H9 (cell line): ENCODE results near the gene ATL1. TPM values are rescaled to one million over a fixed set of nuclear protein-coding genes. Genes with fewer than 3 reads are reported as not detected.

Source experiments
- DNase-seq: peaks from one replicate; pipeline ENCODE4 v3.0.0-alpha.2; 2017
- H2AFZ ChIP-seq: one replicate; pipeline ENCODE4 v1.6.1; 2013; ENCODE audit warnings: mild to moderate bottlenecking, low read length, control low read depth, moderate library complexity
- H2AK5ac ChIP-seq: 2 replicates; pipeline ENCODE4 v1.6.1; 2013; ENCODE audit warnings: low read length, control low read depth, mixed read lengths; ENCODE audit not compliant: insufficient read length
- H2BK120ac ChIP-seq: one replicate; pipeline ENCODE4 v1.6.1; 2013; ENCODE audit warnings: low read depth, mild to moderate bottlenecking, low read length, control low read depth, inconsistent platforms; ENCODE audit not compliant: poor library complexity, severe bottlenecking
- H2BK12ac ChIP-seq: 2 replicates; pipeline ENCODE4 v1.6.1; 2013; ENCODE audit warnings: low read length, control low read depth, mixed read lengths, low read depth; ENCODE audit not compliant: insufficient read length
- H2BK15ac ChIP-seq: 2 replicates; pipeline ENCODE4 v1.6.1; 2013; ENCODE audit warnings: low read depth, low read length, control low read depth
- H2BK20ac ChIP-seq: one replicate; pipeline ENCODE4 v1.6.1; 2013; ENCODE audit warnings: low read depth, mild to moderate bottlenecking, low read length, control low read depth, inconsistent platforms; ENCODE audit not compliant: poor library complexity, severe bottlenecking
- H2BK5ac ChIP-seq: 2 replicates; pipeline ENCODE4 v1.6.1; 2013; ENCODE audit warnings: low read length, control low read depth, mixed read lengths; ENCODE audit not compliant: insufficient read length
- H3K14ac ChIP-seq: 2 replicates; pipeline ENCODE4 v1.6.1; 2013; ENCODE audit warnings: low read length, control low read depth; ENCODE audit not compliant: insufficient read depth
- H3K18ac ChIP-seq: 2 replicates; pipeline ENCODE4 v1.6.1; 2013; ENCODE audit warnings: low read depth, mild to moderate bottlenecking, mixed read lengths, low read length, control low read depth; ENCODE audit not compliant: insufficient read length
- H3K23ac ChIP-seq: 2 replicates; pipeline ENCODE4 v1.6.1; 2013; ENCODE audit warnings: low read length, control low read depth, mixed read lengths, low read depth; ENCODE audit not compliant: insufficient read length
- H3K23me2 ChIP-seq: 2 replicates; pipeline ENCODE4 v1.6.1; 2013; ENCODE audit warnings: low read depth, mild to moderate bottlenecking, mixed read lengths, low read length, control low read depth; ENCODE audit not compliant: insufficient read length, poor library complexity, severe bottlenecking
- H3K27ac ChIP-seq: 2 replicates; pipeline ENCODE4 v1.5.1; 2013; ENCODE audit warnings: low read length, control low read depth, mixed read lengths, low read depth; ENCODE audit not compliant: insufficient read length
- H3K27me3 ChIP-seq: 2 replicates; pipeline ENCODE4 v1.6.1; 2013; ENCODE audit warnings: low read length, control low read depth, inconsistent platforms; ENCODE audit not compliant: insufficient read depth
- H3K4ac ChIP-seq: 2 replicates; pipeline ENCODE4 v1.6.1; 2013; ENCODE audit warnings: low read depth, mild to moderate bottlenecking, control low read depth, inconsistent platforms, low read length, moderate library complexity
- H3K4me1 ChIP-seq: 2 replicates; pipeline ENCODE4 v1.6.1; 2013; ENCODE audit warnings: low read length, control low read depth, inconsistent platforms; ENCODE audit not compliant: insufficient read depth
- H3K4me2 ChIP-seq: 2 replicates; pipeline ENCODE4 v1.6.1; 2013; ENCODE audit warnings: low read length, control low read depth, mixed read lengths; ENCODE audit not compliant: insufficient read length, insufficient read depth
- H3K56ac ChIP-seq: 2 replicates; pipeline ENCODE4 v1.6.1; 2013; ENCODE audit warnings: low read depth, mild to moderate bottlenecking, mixed read lengths, low read length, control low read depth; ENCODE audit not compliant: insufficient read length
- H3K79me1 ChIP-seq: 2 replicates; pipeline ENCODE4 v1.6.1; 2013; ENCODE audit warnings: low read depth, mild to moderate bottlenecking, moderate library complexity, low read length, control low read depth, inconsistent platforms; ENCODE audit not compliant: insufficient read depth, poor library complexity, severe bottlenecking
- H3K79me2 ChIP-seq: 2 replicates; pipeline ENCODE4 v1.6.1; 2013; ENCODE audit warnings: low read length, control low read depth, inconsistent platforms; ENCODE audit not compliant: insufficient read depth
- H3K9ac ChIP-seq: 2 replicates; pipeline ENCODE4 v1.6.1; 2013; ENCODE audit warnings: low read length, control low read depth, mixed read lengths; ENCODE audit not compliant: insufficient read length; ENCODE audit errors: extremely low read depth
- H3K9me3 ChIP-seq: one replicate; pipeline ENCODE4 v1.6.1; 2013; ENCODE audit warnings: low read depth, low read length, inconsistent platforms; ENCODE audit not compliant: control insufficient read depth
- H3T11ph ChIP-seq: one replicate; pipeline ENCODE4 v1.6.1; 2013; ENCODE audit warnings: mild to moderate bottlenecking, low read length, control low read depth, inconsistent platforms
- H4K20me1 ChIP-seq: one replicate; pipeline ENCODE4 v1.6.1; 2013; ENCODE audit not compliant: control insufficient read depth, insufficient read length, insufficient read depth
- H4K5ac ChIP-seq: 2 replicates; pipeline ENCODE4 v1.6.1; 2013; ENCODE audit warnings: low read depth, mild to moderate bottlenecking, mixed read lengths, low read length, control low read depth; ENCODE audit not compliant: insufficient read length
- H4K8ac ChIP-seq: replicated peaks from 2 replicates; pipeline ENCODE4 v1.6.1; 2013; ENCODE audit warnings: low read length, control low read depth, mixed read lengths, low read depth; ENCODE audit not compliant: insufficient read length
- H4K91ac ChIP-seq: 2 replicates; pipeline ENCODE4 v1.6.1; 2013; ENCODE audit warnings: low read depth, mild to moderate bottlenecking, moderate library complexity, mixed read lengths, low read length, control low read depth; ENCODE audit not compliant: insufficient read length
- H3K27ac Mint-ChIP-seq, 3 experiments: 2 replicates in 2 of 3; 3 replicates in 1 of 3; pipeline ENCODE4 v1.8.0; 2020 to 2021; ENCODE audit warnings: mixed read lengths in 3 of 3, mild to moderate bottlenecking in 1 of 3, moderate library complexity in 1 of 3
- H3K27me3 Mint-ChIP-seq: 2 replicates; pipeline ENCODE4 v1.8.0; 2021; ENCODE audit warnings: low read depth, mild to moderate bottlenecking, moderate library complexity, mixed read lengths
- H3K36me3 Mint-ChIP-seq, 3 experiments: 2 replicates in 2 of 3; 3 replicates in 1 of 3; pipeline ENCODE4 v1.8.0; 2020 to 2021; ENCODE audit warnings: low read depth in 3 of 3, mixed read lengths in 3 of 3; ENCODE audit not compliant: insufficient read depth in 1 of 3
- H3K4me1 Mint-ChIP-seq, 2 experiments: 2 replicates each; pipeline ENCODE4 v1.8.0; 2020; ENCODE audit warnings: mixed read lengths in 2 of 2
- H3K4me3 Mint-ChIP-seq, 2 experiments: 2 replicates in 1 of 2; 3 replicates in 1 of 2; pipeline ENCODE4 v1.8.0; 2020 to 2021; ENCODE audit warnings: mild to moderate bottlenecking in 2 of 2, mixed read lengths in 2 of 2, moderate library complexity in 1 of 2
- H3K9me3 Mint-ChIP-seq, 2 experiments: 2 replicates in 1 of 2; 3 replicates in 1 of 2; pipeline ENCODE4 v1.8.0; 2020; ENCODE audit warnings: mild to moderate bottlenecking in 2 of 2, mixed read lengths in 2 of 2, moderate library complexity in 1 of 2
- CTCF ChIP-seq: fragments of 200-600 bp; sonication (generic); conservative IDR thresholded peaks from 3 replicates; pipeline ENCODE4 v1.8.0; 2021; ENCODE audit warnings: antibody characterized with exemption, mild to moderate bottlenecking
- WGBS: extraction: QIAGEN DNeasy Blood & Tissue Kit; methylation state at CpG from one replicate; pipeline ENCODE4 v1.1.7; 2013; ENCODE audit warnings: missing lambda C conversion rate, low lambda C conversion rate, mixed read lengths; ENCODE audit not compliant: insufficient read length; ENCODE audit errors: extremely low coverage; 5-methylcytosine and 5-hydroxymethylcytosine counted together
- total RNA-seq: library from RNA; stranded (reverse); gene quantifications from 2 replicates; pipeline ENCODE4 v1.2.1, GENCODE V29; 2021

Gene ATL1
- total RNA-seq, 1 experiment from 2014 or later: 3.0 TPM

- H3K4me1 Mint-ChIP-seq: 0 out of 4 replicates have a peak, but pooled peaks cover 0 to 2% of the 10 kb centered on the region in 2 experiments
- Histone ChIP-seq H3K9me3 (no peaks in the 10 kb centered on the region), H3K27me3 (no peaks in the 10 kb centered on the region), H2BK15ac (no peak overlapping the region), H2AFZ (no peak overlapping the region), H3K56ac (no peak overlapping the region), H3K9ac (no peak overlapping the region), H3K18ac (no peak overlapping the region), H3K79me1 (no peaks in the 10 kb centered on the region), H3K4ac (no peak overlapping the region), H3K27ac (no peak overlapping the region), H3K4me1 (no peaks in the 10 kb centered on the region), H2AK5ac (no peak overlapping the region), H3K23me2 (no peaks in the 10 kb centered on the region), H2BK20ac (no peak overlapping the region), H3K14ac (no peak overlapping the region), H4K20me1 (no peaks in the 10 kb centered on the region), H2BK5ac (no peak overlapping the region), H3K79me2 (peaks cover 12% of the 10 kb centered on the region; the same call in 1 of the 2 replicates), H3K23ac (no peak overlapping the region), H3T11ph (no peak overlapping the region), H4K91ac (no peak overlapping the region), H3K4me2 (no peak overlapping the region), H2BK12ac (no peak overlapping the region), H4K8ac (no peak overlapping the region), H4K5ac (no peak overlapping the region), H2BK120ac (no peak overlapping the region)
- no peak for DNase-seq
- no peak for TF ChIP-seq CTCF
- H3K27ac Mint-ChIP-seq: no peak overlapping the region
- no peaks in the 10 kb centered on the region for H3K27me3 Mint-ChIP-seq
- H3K36me3 Mint-ChIP-seq: no peaks in the 10 kb centered on the region; a peak in 1 of 7 replicates
- H3K4me3 Mint-ChIP-seq: no peak overlapping the region
- H3K9me3 Mint-ChIP-seq: no peaks in the 10 kb centered on the region; a peak in 1 of 5 replicates
- no CpG with 5 or more reads among the region's 4 CpGs for WGBS
These were observed 47.5 kb upstream of the ATL1 start for GRCh38 chr14:50512463-50512862.
